GM12872 (cell line): ENCODE data around the gene BEST3.
A peak's percentile ranks its signal among the peaks of the same experiment; 100 is the strongest.

Source experiments
- TF ChIP-seq, protein P1 (sequence below): IDR thresholded peaks from 3 replicates; pipeline ENCODE4 v1.5.1; 2011; ENCODE audit warnings: low read depth, mild to moderate bottlenecking, low read length, moderate library complexity; ENCODE audit not compliant: insufficient read depth

Gene BEST3

DNA sequence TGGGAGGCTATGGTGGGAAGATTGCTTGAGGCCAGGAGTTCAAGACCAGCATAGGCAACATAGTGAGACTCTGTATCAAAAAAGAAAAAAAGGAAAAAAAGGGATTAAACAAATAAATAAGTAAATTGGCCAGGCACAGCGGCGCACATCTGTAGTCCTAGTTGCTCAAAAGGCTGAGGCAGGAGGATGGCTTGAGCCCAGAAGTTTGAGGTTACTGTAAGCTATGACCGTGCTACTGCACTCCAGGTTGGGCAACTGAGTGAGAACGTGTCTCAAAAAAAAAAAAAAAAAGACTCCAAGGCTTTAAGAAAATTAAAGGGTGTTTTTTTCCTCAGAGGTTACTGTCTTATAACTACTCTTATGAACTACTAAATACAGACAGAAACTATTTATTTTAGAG lies 11.7 kb downstream of the BEST3 start:
- TF ChIP-seq, protein P1, sequence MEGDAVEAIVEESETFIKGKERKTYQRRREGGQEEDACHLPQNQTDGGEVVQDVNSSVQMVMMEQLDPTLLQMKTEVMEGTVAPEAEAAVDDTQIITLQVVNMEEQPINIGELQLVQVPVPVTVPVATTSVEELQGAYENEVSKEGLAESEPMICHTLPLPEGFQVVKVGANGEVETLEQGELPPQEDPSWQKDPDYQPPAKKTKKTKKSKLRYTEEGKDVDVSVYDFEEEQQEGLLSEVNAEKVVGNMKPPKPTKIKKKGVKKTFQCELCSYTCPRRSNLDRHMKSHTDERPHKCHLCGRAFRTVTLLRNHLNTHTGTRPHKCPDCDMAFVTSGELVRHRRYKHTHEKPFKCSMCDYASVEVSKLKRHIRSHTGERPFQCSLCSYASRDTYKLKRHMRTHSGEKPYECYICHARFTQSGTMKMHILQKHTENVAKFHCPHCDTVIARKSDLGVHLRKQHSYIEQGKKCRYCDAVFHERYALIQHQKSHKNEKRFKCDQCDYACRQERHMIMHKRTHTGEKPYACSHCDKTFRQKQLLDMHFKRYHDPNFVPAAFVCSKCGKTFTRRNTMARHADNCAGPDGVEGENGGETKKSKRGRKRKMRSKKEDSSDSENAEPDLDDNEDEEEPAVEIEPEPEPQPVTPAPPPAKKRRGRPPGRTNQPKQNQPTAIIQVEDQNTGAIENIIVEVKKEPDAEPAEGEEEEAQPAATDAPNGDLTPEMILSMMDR, result no peak

DNA sequence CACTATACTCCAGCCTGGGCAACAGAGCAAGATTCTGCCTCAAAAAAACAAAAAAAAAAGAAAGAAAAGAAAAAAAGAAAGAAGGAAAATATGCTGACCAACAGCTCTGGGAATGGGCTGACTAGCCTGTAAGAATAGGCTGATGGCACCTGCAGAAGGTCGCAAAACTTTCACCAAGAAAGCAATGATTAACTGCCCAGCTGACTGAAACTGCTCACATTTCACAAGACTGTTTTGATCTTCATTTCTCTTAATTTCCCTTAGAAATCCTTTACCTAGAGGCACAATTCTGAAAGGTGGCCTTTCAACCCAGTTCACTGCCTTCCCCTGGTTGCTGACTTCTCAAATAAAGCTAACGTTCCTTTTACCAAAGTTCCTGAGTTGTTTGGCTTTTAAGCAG lies 12.4 kb downstream of the BEST3 start:
- TF ChIP-seq, protein P1, result no peak

DNA sequence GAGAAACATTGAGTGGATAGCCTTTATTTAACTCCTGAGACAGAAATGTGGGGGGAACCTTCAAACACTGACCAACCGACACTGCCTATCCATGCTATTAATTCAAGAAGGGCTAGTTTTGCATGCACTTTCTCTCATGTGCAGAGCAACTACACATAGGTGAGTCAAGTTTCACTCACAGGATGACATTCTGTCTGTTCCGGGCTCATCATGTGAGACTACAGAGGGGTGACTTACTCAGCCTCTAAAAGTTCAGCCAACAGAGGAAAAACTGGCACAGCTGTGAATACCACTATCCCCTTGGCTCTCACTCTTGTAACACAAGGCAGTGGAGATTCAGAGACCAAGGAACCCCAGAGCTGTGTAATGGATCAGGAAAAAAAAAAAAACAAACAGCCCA lies 13.3 kb downstream of the BEST3 start:
- TF ChIP-seq, protein P1, result no peak

DNA sequence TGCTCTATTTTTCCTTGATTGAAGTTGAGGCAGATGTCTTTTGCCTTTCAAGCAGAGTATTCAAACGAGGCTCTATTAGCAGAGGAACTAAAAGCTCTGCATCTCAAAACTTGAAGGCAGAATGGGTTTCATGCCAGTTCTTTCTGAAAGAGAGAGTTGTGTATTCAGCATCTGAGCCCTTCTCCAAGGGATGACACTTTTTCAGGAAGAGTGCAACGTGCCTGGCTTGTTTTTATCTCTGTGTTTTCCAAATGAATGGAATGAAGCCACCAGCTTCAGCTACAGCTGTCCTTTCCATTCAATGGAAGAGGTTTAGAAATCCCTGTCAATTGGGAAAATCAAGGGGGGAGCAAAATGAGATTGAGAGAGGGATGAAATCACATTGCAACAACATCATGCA lies 14.6 kb downstream of the BEST3 start:
- TF ChIP-seq, protein P1, result no peak

GRCh38 chr12:69682110-69682755 lies 16.9 kb downstream of the BEST3 start:
- TF ChIP-seq, protein P1, result no peak

DNA sequence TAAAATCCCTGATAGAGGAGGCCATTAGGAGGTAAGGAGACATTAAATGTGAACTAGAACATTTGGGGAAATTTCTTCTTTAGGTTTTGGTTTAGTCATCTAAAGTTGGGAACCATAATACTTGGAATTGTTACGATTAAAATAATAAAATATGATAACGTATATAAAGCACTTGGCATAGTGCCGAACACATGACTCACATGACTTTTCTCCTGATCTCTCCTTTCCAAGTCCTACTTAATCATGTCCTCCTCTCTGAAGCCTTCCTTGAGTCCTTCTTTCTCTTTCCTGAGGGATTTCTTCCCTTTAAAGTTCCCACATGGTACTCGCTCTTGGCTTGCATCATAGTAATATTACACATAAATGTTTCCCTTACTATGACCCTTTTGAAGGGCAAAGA lies 20.0 kb downstream of the BEST3 start:
- TF ChIP-seq, protein P1, result no peak

DNA sequence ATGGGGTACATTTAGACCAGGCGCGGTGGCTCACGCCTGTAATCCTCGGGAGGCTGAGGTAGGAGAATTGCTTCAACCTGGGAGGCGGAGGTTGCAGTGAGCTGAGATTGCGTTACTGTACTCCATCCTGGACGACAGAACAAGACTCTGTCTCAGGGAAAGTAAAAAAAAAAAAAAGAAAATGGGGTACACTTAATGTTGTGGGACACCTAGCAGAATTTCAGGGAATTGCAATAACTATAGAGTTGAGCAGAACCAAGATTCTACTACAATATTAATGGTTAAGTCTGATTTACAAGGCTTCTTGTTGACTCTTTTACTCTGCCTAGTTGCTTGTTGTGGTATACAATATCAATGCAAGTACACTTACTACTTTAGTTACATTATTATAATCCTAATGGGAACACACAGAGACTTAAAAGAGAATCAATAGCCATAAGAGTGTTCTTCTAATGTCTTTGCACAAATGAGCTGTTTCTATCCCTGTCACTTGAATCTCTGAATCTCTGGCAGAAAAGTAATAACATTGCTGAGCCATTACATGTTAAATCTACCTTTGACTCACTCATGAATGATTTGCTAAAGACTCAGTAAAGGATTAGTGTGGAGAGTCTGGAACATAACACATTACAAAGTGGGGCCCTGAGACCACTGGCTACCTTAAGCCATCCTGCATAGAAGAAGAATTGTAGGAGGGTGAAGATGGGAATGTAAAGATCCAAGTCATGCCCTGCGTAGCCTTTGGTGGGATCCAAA lies 22.7 kb downstream of the BEST3 start:
- TF ChIP-seq, protein P1, result peak; percentile 18; the same call in 1 of the 3 replicates
